ENCODE data around the gene HS6ST2. TPM values are rescaled to one million over a fixed set of nuclear protein-coding genes. Genes with fewer than 3 reads are reported as not detected.

The HS6ST2 gene
- total RNA-seq, 4 donors from 2014 or later, result under 0.01 to 0.66 (median 0.46) TPM

DNA sequence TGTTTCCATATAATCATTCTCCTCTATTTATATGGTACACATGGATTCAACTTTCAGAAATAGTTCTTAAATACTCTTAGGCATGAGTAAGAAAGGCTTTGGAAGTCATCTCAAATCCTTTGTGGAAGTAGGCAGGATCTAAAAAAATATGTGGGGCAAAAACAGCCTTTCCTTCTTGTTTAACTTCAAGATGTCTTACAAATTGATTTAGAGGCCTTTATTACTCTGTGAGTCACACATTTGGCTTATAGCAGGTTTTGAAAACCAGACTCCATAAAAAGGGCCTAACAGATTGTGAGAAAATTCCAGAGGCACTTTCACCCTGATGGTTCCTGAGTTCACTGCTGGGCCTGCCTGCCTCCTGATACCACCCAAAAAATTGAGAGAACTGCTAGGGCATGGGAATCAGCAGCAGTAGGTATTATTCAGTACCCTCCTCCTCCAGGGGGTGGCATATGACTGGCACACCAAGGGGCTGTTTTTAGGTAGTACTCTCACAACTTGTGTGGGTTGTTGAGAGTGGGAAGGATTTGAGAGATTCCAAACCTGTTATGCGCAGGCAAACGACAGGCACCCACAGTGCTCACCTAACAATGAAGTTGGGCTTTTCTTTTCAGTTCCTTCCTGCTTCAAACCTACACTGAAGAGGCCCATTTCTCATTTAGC lies 306.9 kb downstream of the HS6ST2 start:
- Histone ChIP-seq H3K4me1 (no peaks in the 10 kb centered on the region), H3K36me3 (no peaks in the 10 kb centered on the region), H3K4me3 (no peak overlapping the region), H3K27ac (no peak overlapping the region), H3K9me3 (no peaks in the 10 kb centered on the region), H3K27me3 (peaks cover 0 to 43% of the 10 kb centered on the region in 2 donors)
- 62 to 90% methylated on average over 2 of the region's 2 CpGs for WGBS, 2 donors
- TF ChIP-seq EP300 (IDR thresholded peaks at IDR 0.05) (no peak), POLR2A (IDR thresholded peaks at IDR 0.05) (no peak)
- TF ChIP-seq, protein P1, sequence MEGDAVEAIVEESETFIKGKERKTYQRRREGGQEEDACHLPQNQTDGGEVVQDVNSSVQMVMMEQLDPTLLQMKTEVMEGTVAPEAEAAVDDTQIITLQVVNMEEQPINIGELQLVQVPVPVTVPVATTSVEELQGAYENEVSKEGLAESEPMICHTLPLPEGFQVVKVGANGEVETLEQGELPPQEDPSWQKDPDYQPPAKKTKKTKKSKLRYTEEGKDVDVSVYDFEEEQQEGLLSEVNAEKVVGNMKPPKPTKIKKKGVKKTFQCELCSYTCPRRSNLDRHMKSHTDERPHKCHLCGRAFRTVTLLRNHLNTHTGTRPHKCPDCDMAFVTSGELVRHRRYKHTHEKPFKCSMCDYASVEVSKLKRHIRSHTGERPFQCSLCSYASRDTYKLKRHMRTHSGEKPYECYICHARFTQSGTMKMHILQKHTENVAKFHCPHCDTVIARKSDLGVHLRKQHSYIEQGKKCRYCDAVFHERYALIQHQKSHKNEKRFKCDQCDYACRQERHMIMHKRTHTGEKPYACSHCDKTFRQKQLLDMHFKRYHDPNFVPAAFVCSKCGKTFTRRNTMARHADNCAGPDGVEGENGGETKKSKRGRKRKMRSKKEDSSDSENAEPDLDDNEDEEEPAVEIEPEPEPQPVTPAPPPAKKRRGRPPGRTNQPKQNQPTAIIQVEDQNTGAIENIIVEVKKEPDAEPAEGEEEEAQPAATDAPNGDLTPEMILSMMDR (IDR thresholded peaks at IDR 0.05), result no peak
- no peak for DNase-seq (ENCODE audit: low spot score in 2 of 2)

DNA sequence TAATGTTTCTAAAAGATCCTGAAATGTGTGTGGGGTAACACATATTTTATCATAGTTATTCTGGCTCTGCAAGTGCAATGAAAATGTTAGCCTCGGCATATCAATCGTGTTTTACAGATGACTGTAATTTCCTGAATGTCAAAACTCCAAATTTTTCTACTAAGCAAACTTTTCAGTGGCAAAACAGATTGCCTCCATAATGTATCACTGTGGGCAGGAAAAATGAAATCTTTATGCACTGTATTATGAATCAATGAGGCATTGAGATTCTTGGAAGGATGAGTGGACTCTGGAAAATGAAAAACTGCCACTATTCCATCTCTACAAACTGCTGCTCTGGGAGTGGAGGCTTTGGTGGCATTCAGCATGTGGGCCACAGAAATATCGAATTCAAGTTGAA lies 309.5 kb downstream of the HS6ST2 start:
- no peak for DNase-seq (ENCODE audit: low spot score in 2 of 2)
- H3K27ac ChIP-seq, result no peak overlapping the region
- H3K4me3 ChIP-seq, result no peak overlapping the region
- H3K36me3 ChIP-seq, result no peaks in the 10 kb centered on the region
- TF ChIP-seq EP300 (IDR thresholded peaks at IDR 0.05) (no peak), POLR2A (IDR thresholded peaks at IDR 0.05) (no peak)
- TF ChIP-seq, protein P1 (IDR thresholded peaks at IDR 0.05), result no peak
- H3K27me3 ChIP-seq, result peaks cover 0 to 54% of the 10 kb centered on the region in 2 donors
- H3K9me3 ChIP-seq, result no peaks in the 10 kb centered on the region
- H3K4me1 ChIP-seq, result no peaks in the 10 kb centered on the region
- 32 to 50% methylated on average over 2 to 3 of the region's 3 CpGs for WGBS, 2 donors

DNA sequence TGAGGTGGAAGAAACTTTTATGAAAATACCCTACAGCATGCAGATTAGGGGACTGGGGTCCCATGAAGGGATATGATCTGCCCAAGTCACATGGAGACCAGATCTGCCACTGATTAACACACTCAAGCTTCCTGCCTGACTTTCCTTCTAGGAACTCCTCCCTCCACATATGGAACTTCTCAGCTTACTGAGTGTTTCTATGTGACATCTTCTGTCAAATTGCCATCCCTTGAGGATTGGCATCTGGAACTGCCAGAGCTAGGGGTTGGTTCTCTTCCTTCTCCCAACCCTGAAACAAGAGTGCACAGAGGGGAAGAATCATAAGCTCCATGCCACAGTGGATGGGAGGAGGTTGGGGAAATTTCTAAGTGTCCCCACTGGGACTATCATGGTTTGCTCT lies 319.0 kb downstream of the HS6ST2 start:
- DNase-seq (ENCODE audit: low spot score in 2 of 2), result no peak
- Histone ChIP-seq H3K9me3 (no peaks in the 10 kb centered on the region), H3K36me3 (no peaks in the 10 kb centered on the region), H3K27me3 (peaks cover 0 to 31% of the 10 kb centered on the region in 2 donors), H3K27ac (no peak overlapping the region), H3K4me1 (no peaks in the 10 kb centered on the region), H3K4me3 (no peak overlapping the region)
- TF ChIP-seq EP300 (IDR thresholded peaks at IDR 0.05), result no peak

DNA sequence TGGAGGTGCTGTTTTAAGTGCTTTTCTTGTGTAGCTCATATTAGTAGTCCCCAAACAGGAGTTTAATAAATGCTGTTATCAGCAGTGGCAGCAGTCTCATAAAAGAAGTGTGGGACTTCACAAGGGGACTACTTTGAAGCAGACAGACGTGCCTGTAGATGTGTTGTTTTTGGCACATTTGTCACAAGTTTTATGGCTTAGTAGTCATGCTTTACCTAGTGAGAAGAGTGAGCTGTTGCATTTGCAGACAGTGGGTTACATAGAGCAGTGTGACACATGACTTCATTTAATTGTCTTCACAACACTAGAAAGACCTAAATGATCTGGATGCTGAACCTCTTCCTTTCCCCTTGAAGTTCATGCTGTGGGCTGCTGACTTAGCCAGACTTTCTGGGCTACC lies 320.1 kb downstream of the HS6ST2 start:
- Histone ChIP-seq H3K4me3 (no peak overlapping the region), H3K27me3 (peaks cover 0 to 29% of the 10 kb centered on the region in 2 donors), H3K36me3 (no peaks in the 10 kb centered on the region), H3K4me1 (no peaks in the 10 kb centered on the region), H3K9me3 (no peaks in the 10 kb centered on the region), H3K27ac (no peak overlapping the region)
- no peak for DNase-seq (ENCODE audit: low spot score in 2 of 2)
- WGBS, 2 donors, result 57 to 75% methylated on average over 1 of the region's 1 CpG
- TF ChIP-seq, protein P1 (IDR thresholded peaks at IDR 0.05), result no peak
- TF ChIP-seq POLR2A (IDR thresholded peaks at IDR 0.05) (no peak), EP300 (IDR thresholded peaks at IDR 0.05) (no peak)

DNA sequence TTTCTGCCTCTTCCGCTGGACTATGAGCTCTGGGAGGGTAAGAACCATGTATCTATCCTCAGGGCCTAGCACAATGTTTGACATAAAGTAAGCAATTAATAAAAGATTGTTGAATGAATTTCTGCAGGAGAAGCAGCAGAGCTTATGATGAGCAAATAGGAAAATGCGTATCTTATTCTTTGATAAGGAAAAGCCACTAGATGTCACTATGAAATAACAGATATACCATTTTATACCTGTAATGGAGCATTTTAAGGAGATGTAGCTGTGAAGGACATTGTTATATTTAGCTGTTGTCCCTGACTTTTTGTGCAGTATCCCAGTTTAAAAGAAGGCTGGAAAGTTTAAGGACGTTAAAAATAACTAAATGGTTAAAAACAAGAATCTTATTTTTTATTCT lies 322.3 kb downstream of the HS6ST2 start:
- DNase-seq (ENCODE audit: low spot score in 2 of 2), result no peak
- Histone ChIP-seq H3K27ac (no peak overlapping the region), H3K36me3 (no peaks in the 10 kb centered on the region), H3K4me1 (no peaks in the 10 kb centered on the region), H3K27me3 (peaks cover 0 to 17% of the 10 kb centered on the region in 2 donors), H3K9me3 (no peaks in the 10 kb centered on the region), H3K4me3 (no peak overlapping the region)
- WGBS, 2 donors, result 47 to 52% methylated on average over 3 of the region's 3 CpGs
- TF ChIP-seq, protein P1 (IDR thresholded peaks at IDR 0.05), result no peak
- TF ChIP-seq EP300 (IDR thresholded peaks at IDR 0.05) (no peak), POLR2A (IDR thresholded peaks at IDR 0.05) (no peak)

Data from tibial nerve (tissue), 4 donors.